Stimulated activated CD4-positive, alpha-beta T cell treated with anti-CD3 and anti-CD28 coated beads, Interleukin-1b, Interleukin-23, amount 100 ng/mL, for 24 hours (primary cell): ENCODE measurements around the gene SLC9A5.

Experiments used
- DNase-seq, 4 experiments: peaks; one replicate each; pipeline ENCODE4 v3.0.0-alpha.2; 2020; ENCODE audit warnings: low read depth in 4 of 4, low spot score in 1 of 4

SLC9A5 gene

GRCh38 chr16:67281536-67282446 is 33.0 kb downstream of the SLC9A5 start:
- no peak for DNase-seq

GRCh38 chr16:67282447-67282805 is 33.6 kb downstream of the SLC9A5 start:
- no peak for DNase-seq

- DNase-seq = no peak
Measured at GRCh38 chr16:67283039-67283825, 34.5 kb downstream of the SLC9A5 start.

- no peak for DNase-seq
Measured at GRCh38 chr16:67283826-67284555, 35.2 kb downstream of the SLC9A5 start.

- no peak for DNase-seq
Measured at GRCh38 chr16:67284699-67285646, 36.2 kb downstream of the SLC9A5 start.

- DNase-seq = no peak
Measured at GRCh38 chr16:67286441-67287235, 37.9 kb downstream of the SLC9A5 start.

DNA sequence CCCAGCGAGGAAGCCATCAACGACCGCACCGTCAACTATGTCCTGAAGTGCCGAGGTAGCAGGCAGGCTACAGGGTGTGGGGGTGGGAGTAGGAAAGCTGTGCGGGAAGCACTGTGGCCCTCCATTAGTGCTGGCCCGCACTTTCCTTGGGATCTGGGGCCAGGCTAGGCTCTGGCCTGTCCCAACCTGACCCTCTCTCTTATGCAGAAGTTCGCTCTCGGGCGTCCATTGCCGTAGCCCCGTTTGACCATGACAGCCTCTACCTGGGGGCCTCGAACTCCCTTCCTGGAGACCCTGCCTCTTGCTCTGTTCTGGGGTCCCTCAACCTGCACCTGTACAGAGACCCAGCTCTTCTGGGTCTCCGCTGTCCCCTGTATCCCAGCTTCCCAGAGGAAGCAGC is 39.2 kb downstream of the SLC9A5 start:
- DNase-seq = no peak

DNA sequence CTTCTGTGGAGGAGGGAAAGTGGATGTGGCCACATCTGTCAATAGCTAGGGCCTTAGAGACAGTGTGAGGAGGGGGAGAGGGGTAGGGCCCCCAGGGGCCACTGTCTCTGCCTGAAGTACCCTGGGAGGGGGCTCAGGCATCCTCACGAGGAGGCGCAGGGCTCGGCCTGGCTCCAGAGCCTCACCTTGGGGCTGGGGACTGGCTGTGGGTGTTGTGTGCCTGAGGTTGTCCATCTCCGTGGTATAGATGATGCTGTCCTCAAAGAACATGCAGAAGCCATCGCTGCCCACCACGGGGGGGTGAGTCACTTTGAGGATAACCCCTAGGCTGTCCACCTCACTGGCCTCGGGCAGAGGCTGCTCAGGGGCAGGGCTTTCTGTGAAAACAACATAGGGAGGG is 42.7 kb downstream of the SLC9A5 start:
- no peak for DNase-seq

- DNase-seq = no peak
Measured at GRCh38 chr16:67294171-67294757, 45.5 kb downstream of the SLC9A5 start.

DNA sequence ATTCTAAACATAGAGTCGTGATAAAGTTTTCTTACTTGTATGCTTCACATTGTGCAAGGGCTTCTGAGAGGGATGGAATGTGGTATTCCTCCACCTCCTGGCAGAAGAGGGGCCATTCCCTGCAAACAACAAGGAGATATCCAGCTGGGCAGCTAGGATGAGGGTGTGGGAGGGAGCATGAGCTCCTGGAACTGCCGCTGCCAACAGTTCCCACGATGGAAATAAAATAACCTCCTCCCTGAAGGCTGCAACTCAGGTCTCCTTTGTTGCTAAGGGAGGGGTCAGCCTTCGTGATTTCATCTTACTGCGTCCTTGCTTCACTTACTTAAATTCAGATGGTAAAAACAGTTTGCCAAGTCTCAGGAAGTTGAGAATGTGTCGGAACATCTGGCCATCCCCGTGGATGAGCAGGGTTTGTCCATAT is 46.2 kb downstream of the SLC9A5 start:
- DNase-seq = no peak

GRCh38 chr16:67296420-67296819 is 47.6 kb downstream of the SLC9A5 start:
- DNase-seq = no peak

- no peak for DNase-seq
Measured at GRCh38 chr16:67298277-67298676, 49.5 kb downstream of the SLC9A5 start.

DNA sequence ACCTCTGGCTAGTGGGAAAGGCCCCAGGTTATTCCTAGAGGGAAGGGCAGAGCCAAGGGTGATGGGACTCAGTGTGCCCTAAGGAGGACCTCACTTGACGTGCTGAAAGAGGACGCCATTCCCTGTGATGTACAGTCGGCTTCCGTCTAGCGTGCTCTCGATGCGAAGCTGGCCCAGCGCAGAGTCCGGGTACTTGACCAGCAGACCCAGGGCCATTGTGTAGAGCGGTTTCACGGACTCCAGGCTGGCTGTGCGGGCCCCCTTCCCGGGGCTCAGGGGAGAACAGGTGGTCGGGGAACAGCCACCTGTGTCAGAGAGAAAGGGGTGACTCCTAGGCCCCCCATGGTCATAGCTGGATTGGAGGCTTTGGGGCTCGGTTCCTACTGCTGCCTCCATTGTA is 50.5 kb downstream of the SLC9A5 start:
- no peak for DNase-seq

DNA sequence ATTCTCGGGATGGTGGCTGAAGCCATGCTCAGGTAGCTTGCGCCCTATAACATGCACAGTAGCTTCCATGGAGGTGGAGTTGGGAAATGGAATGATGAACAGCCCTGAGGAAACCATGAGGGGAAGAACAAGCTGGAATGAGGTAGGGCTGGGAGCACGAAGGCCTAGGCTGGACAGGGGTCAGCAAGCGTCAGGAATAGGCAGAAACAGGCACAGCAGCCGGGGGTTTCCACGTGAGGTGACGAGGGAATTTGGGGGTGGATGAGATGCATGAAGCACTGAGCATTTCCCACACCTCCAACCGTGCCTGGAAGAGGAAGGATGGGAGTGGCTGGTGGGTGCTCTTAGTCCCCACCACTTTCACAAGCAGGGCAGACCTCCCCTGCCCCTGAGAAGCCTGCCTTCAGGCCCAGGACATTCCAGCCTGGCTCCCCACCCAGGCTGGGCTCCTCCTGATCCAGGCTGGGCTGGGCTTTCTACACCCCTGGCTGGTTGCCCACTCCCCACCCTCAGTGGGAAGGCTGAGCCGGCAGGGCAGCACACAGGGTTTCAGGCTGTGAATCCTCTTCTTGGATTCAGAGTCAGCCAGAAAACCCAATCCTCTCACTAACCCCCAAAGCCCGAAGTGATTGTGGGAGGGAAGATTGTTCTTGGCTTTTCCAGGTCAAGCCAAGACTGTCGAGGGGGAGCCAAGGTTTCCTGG is 52.5 kb downstream of the SLC9A5 start:
- DNase-seq = no peak

GRCh38 chr16:67302076-67302475 is 53.3 kb downstream of the SLC9A5 start:
- DNase-seq = no peak

- no peak for DNase-seq
Measured at GRCh38 chr16:67302970-67303369, 54.2 kb downstream of the SLC9A5 start.

GRCh38 chr16:67304020-67304419 is 55.2 kb downstream of the SLC9A5 start:
- DNase-seq = no peak

- no peak for DNase-seq
Measured at GRCh38 chr16:67305216-67306071, 56.7 kb downstream of the SLC9A5 start.
